HG03442 (cell line): ENCODE results near the gene RASA3.
"Not testable (repeated sequence)": the region's sequence is repeated elsewhere in the genome, so short reads cannot be mapped to it uniquely, and the experiment has no call there.

ENCODE experiments used
- ATAC-seq: cut with Tn5 transposase; IDR thresholded peaks from one replicate; pipeline ENCODE4 v1.9.1; 2021; ENCODE audit warnings: mild to moderate bottlenecking, moderate library complexity; ENCODE audit not compliant: unreplicated experiment

Gene RASA3

GRCh38 chr13:114103289-114103621, 29.2 kb downstream of the RASA3 start:
- ATAC-seq = not testable (repeated sequence)

DNA sequence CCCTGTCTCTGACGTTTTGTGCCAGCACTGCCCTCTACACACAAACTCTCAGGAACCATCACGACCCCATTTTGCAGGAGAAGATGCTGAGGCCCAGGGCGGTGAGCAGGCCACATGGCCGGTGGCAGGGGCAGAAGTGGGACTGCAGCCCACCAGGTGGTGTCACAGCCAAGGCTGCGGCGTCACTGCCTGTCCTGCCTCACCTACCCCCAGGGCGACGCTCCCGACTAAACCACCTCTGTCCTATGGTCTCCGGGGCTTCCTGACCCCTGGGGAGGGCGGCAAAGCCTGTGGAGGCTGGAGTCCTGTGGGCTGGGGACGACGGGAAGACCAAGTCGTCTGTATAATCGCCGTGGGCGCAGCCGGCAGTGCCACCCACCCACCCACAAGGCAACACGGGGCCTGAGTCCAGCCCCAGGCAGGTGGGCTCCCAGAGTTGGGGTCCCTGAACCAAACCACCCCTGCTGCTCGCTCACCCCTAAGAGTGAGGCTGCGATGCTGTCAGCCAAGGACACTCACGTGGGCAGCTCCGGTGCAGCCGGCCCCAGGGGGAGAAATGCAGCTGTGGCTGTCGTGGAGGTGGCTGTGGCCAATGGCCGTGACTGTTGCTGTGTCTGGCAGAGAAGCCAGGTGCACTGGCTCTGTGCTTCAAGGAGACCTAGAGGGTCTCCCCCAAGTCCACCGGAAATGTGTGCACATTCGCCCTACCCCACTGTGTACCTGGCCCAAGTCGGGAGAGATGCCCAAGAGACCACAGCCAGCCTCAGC, 29.7 kb downstream of the RASA3 start:
- no peak for ATAC-seq

GRCh38 chr13:114102131-114102520, 30.3 kb downstream of the RASA3 start:
- no peak for ATAC-seq

GRCh38 chr13:114101358-114102130, 30.9 kb downstream of the RASA3 start:
- ATAC-seq = no peak

DNA sequence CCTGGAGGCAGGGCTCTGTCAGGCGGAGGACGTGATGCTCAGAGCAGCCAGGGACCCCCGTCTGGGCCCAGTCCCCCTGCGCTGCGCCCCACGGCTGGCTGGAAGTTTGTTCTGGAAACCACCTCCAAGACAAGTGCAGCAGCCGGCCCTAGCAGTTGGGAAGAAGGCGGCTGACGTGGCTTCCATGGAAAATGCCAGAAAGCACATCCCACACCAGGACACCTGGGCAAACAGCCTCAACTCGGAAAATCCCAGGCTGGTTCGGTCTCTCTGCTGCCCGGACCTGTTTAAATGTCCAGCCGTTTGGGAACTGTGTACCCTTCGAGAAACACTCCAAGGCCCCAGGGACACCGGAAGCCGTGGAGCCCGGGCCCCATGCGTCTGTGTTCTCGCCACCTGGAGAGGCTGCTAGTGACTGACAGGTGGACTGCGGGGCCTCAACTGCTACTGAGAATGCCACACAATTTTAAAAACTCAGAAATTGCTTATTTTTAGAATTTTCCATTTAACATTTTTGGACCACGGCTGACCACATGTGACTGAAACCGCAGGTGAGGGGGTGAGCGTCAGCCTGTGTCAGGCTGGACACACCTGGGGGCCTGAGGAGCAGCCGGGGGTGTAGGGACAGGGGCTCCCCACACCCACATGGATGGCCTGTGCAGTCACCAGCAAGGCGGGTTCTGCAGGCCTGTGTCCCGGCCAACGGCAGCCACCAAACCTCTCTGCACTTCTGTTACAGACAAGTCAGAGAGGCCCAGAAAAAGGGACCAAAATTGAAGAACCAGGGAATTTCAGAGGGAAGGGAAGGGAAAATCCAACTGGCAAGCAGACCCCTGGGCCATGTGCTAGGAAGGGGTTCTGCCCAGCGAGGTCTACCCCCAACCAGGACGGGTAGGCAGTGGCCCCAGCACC, 31.7 kb downstream of the RASA3 start:
- no peak for ATAC-seq

- ATAC-seq = no peak
Measured at GRCh38 chr13:114099918-114100445, 32.4 kb downstream of the RASA3 start.

GRCh38 chr13:114099191-114099590, 33.2 kb downstream of the RASA3 start:
- no peak for ATAC-seq

DNA sequence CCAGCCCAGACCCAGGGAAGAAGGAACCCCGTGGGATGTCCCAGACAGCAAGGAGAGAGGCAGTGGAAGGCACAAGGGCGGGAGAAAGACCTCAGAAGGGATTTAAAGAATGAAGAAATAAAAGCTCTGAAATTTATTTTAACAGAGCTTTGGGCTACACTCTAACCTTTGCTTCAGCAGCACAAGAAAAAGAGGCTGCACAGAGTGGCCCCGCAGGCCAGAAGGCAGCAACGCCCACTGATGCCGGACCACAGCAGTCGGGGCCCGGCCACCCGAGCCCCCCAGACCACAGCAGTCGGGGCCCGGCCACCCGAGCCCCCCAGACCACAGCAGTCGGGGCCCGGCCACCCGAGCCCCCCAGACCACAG, 33.8 kb downstream of the RASA3 start:
- not testable (repeated sequence) for ATAC-seq

DNA sequence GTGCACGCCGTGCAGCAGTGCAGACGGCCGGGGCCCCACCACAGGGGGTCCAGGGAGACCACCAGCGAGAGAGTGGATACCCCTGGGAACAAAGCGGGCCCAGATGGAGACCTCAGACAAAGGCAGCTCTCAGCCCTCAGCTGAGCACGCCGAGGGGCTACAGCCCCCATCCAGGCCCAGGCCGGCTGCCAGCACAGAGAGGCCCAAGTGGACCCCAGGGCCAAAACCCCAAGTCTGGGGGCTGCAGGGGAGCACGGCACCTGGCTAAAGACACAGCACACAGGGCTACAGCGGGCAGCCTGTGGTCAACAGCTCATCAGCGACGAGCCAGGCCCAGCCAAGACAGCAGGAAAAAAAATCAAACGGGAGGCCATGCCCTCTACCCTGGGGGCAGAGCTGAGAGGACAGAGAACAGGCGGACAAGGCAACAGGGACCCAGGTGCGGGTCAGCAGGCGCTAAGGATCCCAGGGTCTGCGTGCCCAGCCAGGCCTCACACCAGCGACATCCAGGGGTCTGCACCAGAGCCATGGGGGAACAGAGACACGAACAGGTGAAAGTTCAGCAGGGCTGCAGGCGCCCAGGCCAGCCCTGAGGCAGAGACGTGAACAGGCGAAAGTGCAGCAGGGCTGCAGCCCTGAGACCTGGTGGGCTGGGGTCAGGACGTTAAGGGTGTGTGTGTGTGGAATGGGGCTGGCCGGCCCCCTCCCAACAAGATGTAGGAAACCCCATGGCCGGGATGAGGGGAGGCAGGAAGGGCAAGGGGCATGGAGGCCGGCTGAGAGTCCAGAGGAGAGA, 34.3 kb downstream of the RASA3 start:
- no peak for ATAC-seq

GRCh38 chr13:114097212-114097892, 35.1 kb downstream of the RASA3 start:
- ATAC-seq = no peak

- ATAC-seq = no peak
Measured at GRCh38 chr13:114096811-114097211, 35.6 kb downstream of the RASA3 start.

GRCh38 chr13:114096031-114096485, 36.4 kb downstream of the RASA3 start:
- no peak for ATAC-seq

GRCh38 chr13:114095486-114095885, 36.9 kb downstream of the RASA3 start:
- ATAC-seq = no peak

DNA sequence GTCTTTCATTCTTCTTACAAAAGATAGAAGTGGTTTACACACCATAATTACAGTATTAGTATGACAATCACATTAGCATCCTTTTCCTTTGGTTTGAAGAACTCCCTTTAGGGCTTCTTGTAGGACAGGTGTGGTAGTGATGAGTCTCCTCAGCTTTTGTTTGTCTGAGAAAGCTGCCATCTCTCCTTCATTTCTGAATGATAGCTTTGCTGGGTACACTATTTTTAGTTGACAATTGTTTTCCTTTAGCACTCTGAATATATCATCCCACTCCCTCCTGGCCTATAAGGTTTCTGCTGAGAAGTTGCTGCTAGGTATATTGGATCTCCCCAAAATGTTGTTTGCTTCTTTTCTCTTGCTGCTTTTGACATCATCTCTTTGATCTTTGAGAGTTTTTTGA, 39.3 kb downstream of the RASA3 start:
- ATAC-seq = no peak

DNA sequence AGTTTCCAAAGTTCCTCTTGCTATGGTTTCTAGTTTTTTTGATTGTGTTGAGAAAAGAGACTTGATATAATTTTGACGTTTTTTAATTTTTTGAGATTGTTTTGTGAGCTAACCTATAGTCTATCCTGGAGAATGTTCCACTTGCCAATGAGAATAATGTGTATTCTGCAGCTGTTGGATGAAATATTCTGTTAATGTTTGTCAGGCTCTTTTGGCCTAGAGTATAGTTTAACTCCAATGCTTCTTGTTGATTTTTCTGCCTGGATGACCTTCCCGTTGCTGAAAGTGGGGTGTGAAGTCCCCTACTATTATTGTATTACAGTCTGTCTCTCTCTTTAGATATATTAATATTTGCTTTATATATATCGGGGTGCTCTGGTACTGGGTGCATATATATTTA, 40.0 kb downstream of the RASA3 start:
- no peak for ATAC-seq

DNA sequence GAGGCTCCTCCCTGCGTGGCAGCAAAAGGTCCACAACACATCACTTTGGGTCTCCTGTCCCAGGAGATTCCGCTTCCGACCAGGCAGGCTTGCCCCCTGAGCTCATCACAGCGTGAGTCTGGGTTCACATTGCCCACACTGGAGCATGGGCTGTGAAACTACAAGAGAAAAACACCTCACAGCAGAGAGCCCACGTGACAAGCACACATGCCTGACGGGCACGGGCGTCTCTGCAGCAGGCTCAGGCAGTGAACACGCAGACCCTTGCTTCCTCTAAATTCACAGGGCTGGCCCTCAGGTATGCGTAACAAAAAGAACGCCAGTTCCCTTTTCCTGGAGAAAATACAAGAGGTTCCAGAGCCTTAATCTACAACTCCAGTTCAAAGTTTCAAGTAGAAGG, 41.9 kb downstream of the RASA3 start:
- ATAC-seq = no peak

DNA sequence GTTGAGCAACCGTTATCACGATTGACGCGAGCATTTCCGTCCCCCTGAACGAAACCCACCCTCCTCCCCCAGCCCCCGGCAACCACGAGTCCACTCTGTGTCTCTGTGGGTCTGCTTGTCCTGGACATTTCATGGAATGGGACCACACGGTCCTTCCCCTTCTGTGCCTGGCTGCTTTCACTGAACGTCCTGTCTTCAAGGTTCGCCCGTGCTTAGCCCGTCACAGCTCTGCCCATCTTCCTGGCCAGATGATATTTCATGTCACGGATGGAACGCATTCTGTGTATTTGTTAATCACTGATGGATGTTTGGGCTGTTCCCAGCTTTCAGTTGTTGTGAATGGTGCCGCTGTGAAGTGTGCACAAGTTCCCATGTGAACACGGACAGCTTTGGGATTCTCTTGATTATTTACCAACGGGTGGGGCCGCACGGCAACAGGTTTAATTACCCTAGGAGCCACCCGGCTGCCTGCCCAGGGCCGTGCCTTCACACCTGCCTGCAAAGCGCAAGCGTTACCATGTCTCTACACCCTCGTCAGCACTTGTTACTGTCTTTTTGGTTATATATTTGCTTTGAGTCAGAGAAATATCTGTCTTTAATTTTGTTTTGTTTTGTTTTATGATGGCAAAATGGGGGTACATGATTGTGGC, 42.5 kb downstream of the RASA3 start:
- no peak for ATAC-seq

- no peak for ATAC-seq
Measured at GRCh38 chr13:114089341-114089740, 43.1 kb downstream of the RASA3 start.

- ATAC-seq = no peak
Measured at GRCh38 chr13:114088863-114089262, 43.6 kb downstream of the RASA3 start.
